PC-9 (cell line): Measurements from ENCODE around the gene SLC6A19. TPM values are rescaled to one million over a fixed set of nuclear protein-coding genes. Genes with fewer than 3 reads are reported as not detected.

ENCODE experiments used
- BruUV-seq: library from RNA; stranded (reverse); fragments of 400-500 nt; replicated peaks from 2 replicates; lab custom pipeline; 2021; lab: Mats Ljungman, UMichigan
- CTCF ChIA-PET: fragments of 300-600 bp; sonication (Branson Sonifier 250); formaldehyde crosslinking; loops from one replicate; lab custom pipeline; 2022; ENCODE audit warnings: antibody characterized with exemption; lab: Charles Lee
- POLR2A ChIA-PET: fragments of 300-600 bp; sonication (Branson Sonifier 250); formaldehyde crosslinking; loops from one replicate; lab custom pipeline; 2022; ENCODE audit warnings: antibody characterized with exemption; ENCODE audit not compliant: unreplicated experiment; lab: Charles Lee
- DNase-seq, 2 experiments: peaks; one replicate each; pipeline versions ENCODE4 v3.0.0 to v3.0.0-alpha.2; 2015 to 2022; ENCODE audit warnings: mixed read lengths in 1 of 2
- H2AFZ ChIP-seq: fragments of 200-600 bp; sonication (generic); 2 replicates; pipeline ENCODE4 v1.8.1; 2017; ENCODE audit warnings: antibody characterized with exemption
- H3F3A ChIP-seq: fragments of 200-600 bp; sonication (generic); 2 replicates; pipeline ENCODE4 v1.8.1; 2017; ENCODE audit warnings: antibody characterized with exemption, mild to moderate bottlenecking, low read depth; ENCODE audit not compliant: insufficient read depth
- H3K27ac ChIP-seq: fragments of 200-600 bp; sonication (generic); 2 replicates; pipeline ENCODE4 v1.6.1; 2016; ENCODE audit warnings: mixed run types
- H3K27me3 ChIP-seq: fragments of 200-600 bp; sonication (generic); 2 replicates; pipeline ENCODE4 v1.6.1; 2016; ENCODE audit warnings: low read depth, mixed run types; ENCODE audit not compliant: insufficient read depth
- H3K36me3 ChIP-seq: fragments of 200-600 bp; sonication (generic); 2 replicates; pipeline ENCODE4 v1.6.1; 2016; ENCODE audit warnings: low read depth, mixed run types
- H3K4me1 ChIP-seq: fragments of 200-600 bp; sonication (generic); replicated peaks from 2 replicates; pipeline ENCODE4 v1.6.1; 2016; ENCODE audit warnings: mixed run types; ENCODE audit not compliant: insufficient read depth
- H3K4me2 ChIP-seq: fragments of 200-600 bp; sonication (generic); 2 replicates; pipeline ENCODE4 v1.6.1; 2017; ENCODE audit warnings: mixed run types
- H3K4me3 ChIP-seq: fragments of 200-600 bp; sonication (generic); 2 replicates; pipeline ENCODE4 v1.6.1; 2016; ENCODE audit warnings: mixed run types
- H3K79me2 ChIP-seq: fragments of 200-600 bp; sonication (generic); 2 replicates; pipeline ENCODE4 v1.6.1; 2017; ENCODE audit warnings: low read depth, mixed run types
- H3K9me2 ChIP-seq: fragments of 200-600 bp; sonication (generic); 2 replicates; pipeline ENCODE4 v1.8.1; 2017; ENCODE audit warnings: mild to moderate bottlenecking; ENCODE audit not compliant: insufficient read depth
- H3K9me3 ChIP-seq: fragments of 200-600 bp; sonication (generic); 2 replicates; pipeline ENCODE4 v1.8.1; 2016; ENCODE audit warnings: low read depth; ENCODE audit not compliant: insufficient read depth
- H4K20me1 ChIP-seq: fragments of 200-600 bp; sonication (generic); 2 replicates; pipeline ENCODE4 v1.8.1; 2017; ENCODE audit not compliant: insufficient read depth
- CTCF ChIP-seq: fragments of 200-600 bp; sonication (generic); conservative IDR thresholded peaks from 2 replicates; pipeline ENCODE4 v1.6.1; 2017; ENCODE audit warnings: mixed run types, antibody characterized with exemption, mild to moderate bottlenecking, moderate library complexity
- EZH2 ChIP-seq: fragments of 200-600 bp; sonication (generic); IDR thresholded peaks from 2 replicates; pipeline ENCODE4 v1.8.0; 2017; ENCODE audit warnings: antibody characterized with exemption, low read depth
- intact Hi-C: fragments of 100-400 bp; cut with micrococcal nuclease; formaldehyde crosslinking; loops from one replicate; pipeline ENCODE4 v1.10.0; 2022; ENCODE audit not compliant: unreplicated experiment
- total RNA-seq: library from RNA; stranded (reverse); gene quantifications from 2 replicates; pipeline ENCODE4 v1.2.3, GENCODE V29; 2021

The SLC6A19 gene
- total RNA-seq, 1 experiment from 2014 or later, result not detected

- Histone ChIP-seq H3K4me2 (no peak overlapping the region), H3F3A (no peaks in the 10 kb centered on the region), H3K9me3 (no peaks in the 10 kb centered on the region), H3K4me1 (no peaks in the 10 kb centered on the region), H3K4me3 (no peak overlapping the region), H3K79me2 (no peaks in the 10 kb centered on the region), H2AFZ (no peak overlapping the region), H3K9me2 (no peaks in the 10 kb centered on the region), H3K27me3 (peaks cover 79% of the 10 kb centered on the region), H3K27ac (no peak overlapping the region), H4K20me1 (no peaks in the 10 kb centered on the region), H3K36me3 (no peaks in the 10 kb centered on the region)
- intact Hi-C loops, result no loop called here
- CTCF ChIA-PET, result no interaction called here
- no TSS peak for BruUV-seq
- DNase-seq, result no peak
- TF ChIP-seq CTCF, result no peak
- no peak for TF ChIP-seq EZH2
- POLR2A ChIA-PET, result no interaction called here
Measured at GRCh38 chr5:1192971-1193590, 8.3 kb upstream of the SLC6A19 start.

GRCh38 chr5:1193591-1193985 lies 7.8 kb upstream of the SLC6A19 start:
- CTCF ChIA-PET, result no interaction called here
- POLR2A ChIA-PET, result no interaction called here

DNA sequence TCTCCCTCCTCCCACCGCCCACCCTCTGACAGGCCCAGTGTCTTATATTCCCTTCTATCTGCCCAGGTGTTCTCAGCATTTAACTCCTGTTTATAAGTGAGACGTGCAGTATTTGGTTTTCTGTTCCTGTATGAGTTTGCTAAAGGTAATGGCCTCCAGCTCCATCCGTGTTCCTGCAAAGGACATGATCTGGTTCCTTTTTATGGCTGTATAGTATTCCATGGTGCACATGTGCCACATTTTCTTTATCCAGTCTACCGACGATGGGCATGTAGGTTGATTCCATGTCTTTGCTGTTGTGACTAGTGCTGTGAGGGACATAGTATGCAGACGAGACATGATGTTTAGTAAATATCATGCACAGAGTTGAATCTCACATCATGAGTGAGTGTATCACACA lies 7.0 kb upstream of the SLC6A19 start:
- no TSS peak for BruUV-seq
- Histone ChIP-seq H3K27ac (no peak overlapping the region), H4K20me1 (no peaks in the 10 kb centered on the region), H3K9me3 (no peaks in the 10 kb centered on the region), H3K36me3 (no peaks in the 10 kb centered on the region), H3K9me2 (no peaks in the 10 kb centered on the region), H3K27me3 (peaks cover 79% of the 10 kb centered on the region), H3K4me3 (no peak overlapping the region), H3F3A (peaks cover 4% of the 10 kb centered on the region; the same call in 1 of the 2 replicates), H3K4me2 (no peak overlapping the region), H2AFZ (no peak overlapping the region), H3K79me2 (no peaks in the 10 kb centered on the region), H3K4me1 (no peaks in the 10 kb centered on the region)
- intact Hi-C loops, result no loop called here
- CTCF ChIA-PET, result no interaction called here
- no peak for DNase-seq
- TF ChIP-seq CTCF, result no peak
- no peak for TF ChIP-seq EZH2
- POLR2A ChIA-PET, result no interaction called here

More at GRCh38 chr5:1193591-1193985, 7.8 kb upstream of the SLC6A19 start:
- Histone ChIP-seq H3K4me1 (no peaks in the 10 kb centered on the region), H2AFZ (no peak overlapping the region), H3K9me3 (no peaks in the 10 kb centered on the region), H3K9me2 (no peaks in the 10 kb centered on the region), H3K4me3 (no peak overlapping the region), H3K4me2 (no peak overlapping the region), H3F3A (no peaks in the 10 kb centered on the region), H3K36me3 (no peaks in the 10 kb centered on the region), H3K27me3 (peaks cover 79% of the 10 kb centered on the region), H4K20me1 (no peaks in the 10 kb centered on the region), H3K27ac (no peak overlapping the region), H3K79me2 (no peaks in the 10 kb centered on the region)
- TF ChIP-seq CTCF (no peak), EZH2 (no peak)
- intact Hi-C loops, result no loop called here
- BruUV-seq, result no TSS peak
- no peak for DNase-seq
